ENCODE data around the gene IL12B. TPM values are rescaled to one million over a fixed set of nuclear protein-coding genes. Genes with fewer than 3 reads are reported as not detected.

The IL12B gene
- total RNA-seq (ENCODE audit: low replicate concordance), result not detected in 2 replicates

GRCh38 chr5:159330131-159330800 lies at the start of gene IL12B:
Gene IL12B (minus strand): TSS chr5:159330487. CDS start chr5:159326782, 3,705 bp downstream.

Other genes starting within 250 kb of the IL12B start
- gene EBF1, start 230.6 kb downstream of the IL12B start, total RNA-seq (ENCODE audit: low replicate concordance), result 2.3 and 20.0 TPM in 2 replicates
- gene RNF145, start 120.9 kb downstream of the IL12B start, total RNA-seq (ENCODE audit: low replicate concordance), result 37.7 and 46.7 TPM in 2 replicates
- gene UBLCP1, start 67.2 kb downstream of the IL12B start, total RNA-seq (ENCODE audit: low replicate concordance), result 2.6 and 9.1 TPM in 2 replicates